Upper lobe of right lung (tissue), 1 donor: ENCODE results near the gene TBCD. TPM values are rescaled to one million over a fixed set of nuclear protein-coding genes. Genes with fewer than 3 reads are reported as not detected.

Source experiments
- ATAC-seq: fragments of 200-7000 bp; cut with Tn5 transposase; one replicate; pipeline ENCODE4 v1.9.1; 2020; ENCODE audit warnings: mild to moderate bottlenecking, moderate library complexity
- DNase-seq: peaks from one replicate; pipeline ENCODE4 v3.0.0-alpha.2; 2020
- H3K27ac ChIP-seq: fragments of 200-600 bp; one replicate; pipeline ENCODE4 v1.8.0; 2022
- H3K27me3 ChIP-seq: fragments of 200-600 bp; one replicate; pipeline ENCODE4 v1.8.0; 2022; ENCODE audit warnings: mild to moderate bottlenecking
- H3K36me3 ChIP-seq: fragments of 200-600 bp; one replicate; pipeline ENCODE4 v1.8.0; 2022
- H3K4me1 ChIP-seq: fragments of 200-600 bp; one replicate; pipeline ENCODE4 v1.8.0; 2022
- H3K4me3 ChIP-seq: fragments of 200-600 bp; one replicate; pipeline ENCODE4 v1.8.0; 2022; ENCODE audit warnings: mild to moderate bottlenecking
- H3K9me3 ChIP-seq: fragments of 200-600 bp; one replicate; pipeline ENCODE4 v1.8.0; 2022
- intact Hi-C: fragments of 100-400 bp; cut with DNase I; formaldehyde crosslinking; loops from one replicate; pipeline ENCODE4 v1.11.0; 2022
- total RNA-seq: library from RNA; stranded (reverse); fragmentation: NEBNext Ultra II Directional; extraction: Animal tissue kit (Norgen Biotek cat#: 25700); gene quantifications from one replicate; pipeline ENCODE4 v1.2.1, GENCODE V29; 2021
- TF ChIP-seq, protein P1 (sequence below): fragments of 200-600 bp; IDR thresholded peaks from one replicate; pipeline ENCODE4 v1.8.0; 2022; ENCODE audit warnings: antibody characterized with exemption
- donor health status: DM: no; HTN: yes; CAD: no; lungs with severe emphysema.

Gene TBCD
- total RNA-seq, 1 donor from 2014 or later, result 84.5 TPM

DNA sequence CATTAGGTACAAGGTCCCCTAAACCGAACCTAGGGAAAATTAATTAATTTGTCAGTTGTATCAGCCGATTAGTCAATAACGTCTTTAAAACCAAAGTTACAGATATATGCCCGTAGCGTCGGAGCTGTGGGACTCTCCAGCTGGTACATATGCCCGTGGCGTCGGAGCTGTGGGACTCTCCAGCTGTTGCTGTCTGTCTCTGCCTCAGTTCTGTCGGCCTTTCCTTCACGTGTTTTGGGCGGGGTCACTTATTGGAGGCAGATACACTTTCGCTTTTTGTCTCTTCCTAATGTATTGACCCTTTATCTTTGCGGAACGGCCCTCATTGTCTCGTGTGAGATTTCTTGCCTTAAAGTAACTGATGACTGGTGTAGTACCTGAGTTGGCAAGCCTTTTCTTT, 150.0 kb downstream of the TBCD start:
- H3K4me3 ChIP-seq, result no peak overlapping the region
- H3K27me3 ChIP-seq, result no peaks in the 10 kb centered on the region
- TF ChIP-seq, protein P1, sequence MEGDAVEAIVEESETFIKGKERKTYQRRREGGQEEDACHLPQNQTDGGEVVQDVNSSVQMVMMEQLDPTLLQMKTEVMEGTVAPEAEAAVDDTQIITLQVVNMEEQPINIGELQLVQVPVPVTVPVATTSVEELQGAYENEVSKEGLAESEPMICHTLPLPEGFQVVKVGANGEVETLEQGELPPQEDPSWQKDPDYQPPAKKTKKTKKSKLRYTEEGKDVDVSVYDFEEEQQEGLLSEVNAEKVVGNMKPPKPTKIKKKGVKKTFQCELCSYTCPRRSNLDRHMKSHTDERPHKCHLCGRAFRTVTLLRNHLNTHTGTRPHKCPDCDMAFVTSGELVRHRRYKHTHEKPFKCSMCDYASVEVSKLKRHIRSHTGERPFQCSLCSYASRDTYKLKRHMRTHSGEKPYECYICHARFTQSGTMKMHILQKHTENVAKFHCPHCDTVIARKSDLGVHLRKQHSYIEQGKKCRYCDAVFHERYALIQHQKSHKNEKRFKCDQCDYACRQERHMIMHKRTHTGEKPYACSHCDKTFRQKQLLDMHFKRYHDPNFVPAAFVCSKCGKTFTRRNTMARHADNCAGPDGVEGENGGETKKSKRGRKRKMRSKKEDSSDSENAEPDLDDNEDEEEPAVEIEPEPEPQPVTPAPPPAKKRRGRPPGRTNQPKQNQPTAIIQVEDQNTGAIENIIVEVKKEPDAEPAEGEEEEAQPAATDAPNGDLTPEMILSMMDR, result no peak
- peaks cover 38% of the 10 kb centered on the region for H3K36me3 ChIP-seq
- ATAC-seq (no peak), DNase-seq (no peak)
- intact Hi-C loops, result no loop called here
- no peaks in the 10 kb centered on the region for H3K4me1 ChIP-seq
- H3K9me3 ChIP-seq, result no peaks in the 10 kb centered on the region
- H3K27ac ChIP-seq, result no peak overlapping the region

DNA sequence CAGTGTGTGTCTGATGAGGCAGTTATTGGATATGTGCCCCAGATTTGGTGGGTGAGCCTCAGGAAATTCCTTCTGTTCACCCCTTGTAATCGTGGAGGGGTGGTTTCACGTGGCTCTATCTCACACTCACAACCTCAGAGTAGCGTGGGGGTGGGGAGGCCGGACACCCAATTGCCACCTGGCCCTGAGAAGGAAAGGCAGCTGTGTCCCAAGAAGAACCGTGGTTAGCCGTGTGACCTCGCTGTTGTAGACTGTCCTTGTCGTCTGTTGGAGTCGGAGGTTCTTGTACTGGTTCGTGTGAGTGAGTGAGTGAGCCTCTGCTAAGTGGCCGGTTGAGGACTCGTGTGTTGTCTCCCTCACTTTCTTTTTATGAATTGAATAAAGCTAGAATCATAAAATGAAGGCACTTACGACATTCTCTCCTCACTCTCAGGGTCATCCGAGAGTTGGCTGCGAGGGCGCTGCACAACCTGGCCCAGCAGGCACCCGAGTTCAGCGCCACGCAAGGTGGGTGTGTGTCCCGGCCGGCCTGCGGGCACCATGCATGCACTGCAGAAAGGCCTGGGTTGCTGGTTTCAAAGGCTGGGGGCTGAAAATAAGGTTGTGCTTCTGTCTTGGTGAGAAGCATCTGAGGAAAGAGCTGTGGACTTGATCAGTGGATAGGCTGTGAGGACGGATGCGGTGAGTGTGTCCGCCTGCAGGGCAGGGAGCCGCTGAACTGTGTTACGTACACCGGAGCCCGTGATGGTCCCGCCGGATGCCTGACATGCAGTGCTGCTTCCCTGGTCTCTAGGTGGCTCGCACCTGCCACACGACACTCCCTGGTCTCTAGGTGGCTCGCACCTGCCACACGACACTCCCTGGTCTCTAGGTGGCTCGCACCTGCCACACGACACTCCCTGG, 151.4 kb downstream of the TBCD start:
- no peak overlapping the region for H3K27ac ChIP-seq
- intact Hi-C loops, result no loop called here
- H3K27me3 ChIP-seq, result no peaks in the 10 kb centered on the region
- H3K4me1 ChIP-seq, result no peaks in the 10 kb centered on the region
- no peak overlapping the region for H3K4me3 ChIP-seq
- ATAC-seq, result no peak
- TF ChIP-seq, protein P1, result no peak
- peaks cover 46% of the 10 kb centered on the region for H3K36me3 ChIP-seq
- no peak for DNase-seq
- no peaks in the 10 kb centered on the region for H3K9me3 ChIP-seq

DNA sequence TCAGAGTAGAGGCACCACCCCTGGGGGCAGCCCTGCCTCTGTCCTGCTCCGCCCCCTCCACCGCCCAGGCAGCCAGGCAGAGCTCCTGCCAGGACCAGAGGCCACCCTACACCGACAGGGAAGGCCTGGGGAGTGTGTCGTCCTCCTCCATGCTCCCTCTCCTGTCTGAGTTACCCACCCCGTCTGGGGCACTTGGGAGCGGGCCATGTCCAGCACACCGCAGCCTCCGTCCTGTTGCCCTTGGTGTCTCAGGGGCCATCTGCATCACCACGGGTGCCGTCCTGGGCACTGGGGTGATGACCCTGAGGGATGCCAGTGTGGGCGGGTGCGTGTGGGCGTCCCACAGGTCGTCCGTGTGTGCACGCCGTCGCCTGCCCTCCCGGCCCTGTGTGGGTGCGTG, 153.3 kb downstream of the TBCD start:
- TF ChIP-seq, protein P1, result no peak
- Histone ChIP-seq H3K27me3 (no peaks in the 10 kb centered on the region), H3K4me3 (no peak overlapping the region), H3K9me3 (no peaks in the 10 kb centered on the region), H3K27ac (no peak overlapping the region), H3K4me1 (no peaks in the 10 kb centered on the region), H3K36me3 (peaks cover 46% of the 10 kb centered on the region)
- intact Hi-C loops, result no loop called here
- ATAC-seq (no peak), DNase-seq (no peak)

DNA sequence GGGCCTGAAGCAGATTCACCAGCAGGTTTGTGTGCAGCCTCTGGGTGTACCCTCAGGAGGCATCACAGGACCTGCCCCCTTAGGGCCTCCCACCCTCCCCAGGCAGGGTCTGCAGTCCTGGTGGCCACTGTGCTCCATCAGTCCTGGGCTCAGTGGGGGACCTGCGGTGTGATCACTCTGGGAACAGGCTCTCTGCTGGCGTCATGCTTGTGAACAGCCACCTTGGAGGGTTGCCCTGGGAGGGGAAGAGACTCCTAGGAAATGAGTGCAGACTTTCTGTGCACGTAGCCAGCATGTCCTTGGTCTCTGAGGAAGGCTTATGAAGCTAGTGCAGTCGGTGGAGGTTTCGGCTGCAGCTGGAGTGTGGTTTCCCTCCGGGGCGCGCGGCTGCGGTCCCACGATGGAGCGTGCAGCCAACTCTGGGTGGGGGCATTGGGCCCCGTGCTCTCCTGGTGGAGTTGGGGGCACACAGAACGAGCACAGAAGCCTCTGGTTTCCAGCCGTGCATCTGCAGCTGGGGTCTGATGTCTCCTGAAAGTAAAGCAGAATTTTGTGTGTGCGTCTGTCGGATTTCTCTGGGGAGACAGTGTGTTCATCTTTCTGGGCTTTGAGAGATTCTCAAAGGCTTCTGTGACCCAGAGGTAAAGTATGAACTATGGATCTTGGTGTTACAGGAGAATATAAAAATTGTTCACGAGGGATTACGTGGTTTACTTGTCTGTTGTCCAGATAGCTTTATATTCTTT, 156.1 kb downstream of the TBCD start:
- intact Hi-C loops, result no loop called here
- H3K4me3 ChIP-seq, result no peak overlapping the region
- peaks cover 29% of the 10 kb centered on the region for H3K36me3 ChIP-seq
- no peak overlapping the region for H3K27ac ChIP-seq
- DNase-seq (no peak), ATAC-seq (no peak)
- H3K9me3 ChIP-seq, result no peaks in the 10 kb centered on the region
- H3K4me1 ChIP-seq, result no peaks in the 10 kb centered on the region
- TF ChIP-seq, protein P1, result no peak
- no peaks in the 10 kb centered on the region for H3K27me3 ChIP-seq

DNA sequence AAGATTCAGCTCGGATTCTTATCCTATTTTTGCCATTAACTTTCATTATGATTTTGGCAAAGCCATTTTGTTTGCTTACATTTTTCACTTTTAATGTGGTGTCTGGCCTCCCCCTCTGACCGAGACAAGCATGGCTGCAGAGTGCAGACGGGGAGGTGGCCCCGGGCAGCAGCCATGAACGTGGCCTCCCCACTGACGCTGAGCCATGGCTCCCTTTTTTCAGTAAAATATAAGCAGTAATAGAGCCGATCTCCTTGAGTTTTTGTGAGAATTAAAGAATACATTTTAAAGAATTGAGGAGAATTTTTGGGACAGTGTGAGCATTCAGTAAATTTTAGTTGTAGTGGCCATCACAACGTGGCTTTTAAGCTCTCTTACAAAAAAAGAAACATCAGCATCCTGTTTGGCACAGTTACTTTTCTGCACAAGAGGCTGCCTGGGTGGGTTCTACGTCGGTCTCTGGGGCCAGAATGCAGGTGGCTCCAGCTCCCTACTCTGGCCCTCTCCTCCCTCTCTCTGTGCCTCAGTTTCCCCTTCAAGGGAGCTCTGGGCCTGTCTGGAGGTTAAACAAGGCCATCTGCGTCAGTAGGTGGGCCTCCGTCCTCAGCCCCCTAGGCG, 156.8 kb downstream of the TBCD start:
- intact Hi-C loops, result no loop called here
- Histone ChIP-seq H3K36me3 (peaks cover 30% of the 10 kb centered on the region), H3K9me3 (no peaks in the 10 kb centered on the region), H3K27ac (no peak overlapping the region), H3K4me3 (no peak overlapping the region), H3K27me3 (no peaks in the 10 kb centered on the region), H3K4me1 (no peaks in the 10 kb centered on the region)
- TF ChIP-seq, protein P1, result no peak
- no peak for ATAC-seq
- DNase-seq, result no peak
